Natural killer cell (primary cell): Measurements from ENCODE around the gene RIMS4. TPM values are rescaled to one million over a fixed set of nuclear protein-coding genes. Genes with fewer than 3 reads are reported as not detected.

Experiments used
- ATAC-seq, 3 donors: fragments of 150-1000 bp in 2 of 3; fragments of 200-7000 bp in 1 of 3; cut with Tn5 transposase; 1 replicate in 1 of 3; 2 replicates in 2 of 3; pipeline ENCODE4 v1.10.0; 2021; ENCODE audit warnings: mild to moderate bottlenecking in 2 of 3, moderate library complexity in 2 of 3
- DNase-seq, 2 donors: peaks; one replicate each; pipeline versions ENCODE4 v3.0.0 to v3.0.0-alpha.2; 2013 to 2021; ENCODE audit warnings: mixed read lengths in 1 of 2
- H3K27ac ChIP-seq: one replicate; pipeline ENCODE4 v1.5.1; 2013; ENCODE audit warnings: mild to moderate bottlenecking, low read length
- H3K27me3 ChIP-seq: one replicate; pipeline ENCODE4 v1.6.1; 2013; ENCODE audit warnings: low read length; ENCODE audit not compliant: control insufficient read depth, insufficient read depth
- H3K36me3 ChIP-seq: one replicate; pipeline ENCODE4 v1.6.1; 2013; ENCODE audit warnings: low read length; ENCODE audit not compliant: control insufficient read depth, insufficient read depth
- H3K4me1 ChIP-seq: one replicate; pipeline ENCODE4 v1.6.1; 2013; ENCODE audit warnings: low read length; ENCODE audit not compliant: control insufficient read depth, insufficient read depth
- H3K4me3 ChIP-seq: one replicate; pipeline ENCODE4 v1.5.1; 2013; ENCODE audit warnings: low read length
- H3K9me3 ChIP-seq: one replicate; pipeline ENCODE4 v1.6.1; 2013; ENCODE audit warnings: low read length; ENCODE audit not compliant: control insufficient read depth, insufficient read depth
- H3K27ac Mint-ChIP-seq, 2 donors: one replicate each; pipeline ENCODE4 v1.8.0; 2022; ENCODE audit warnings: mild to moderate bottlenecking in 2 of 2, mixed read lengths in 2 of 2, moderate library complexity in 1 of 2
- H3K27me3 Mint-ChIP-seq, 2 donors: one replicate each; pipeline ENCODE4 v1.8.0; 2022; ENCODE audit warnings: low read depth in 2 of 2, mixed read lengths in 2 of 2
- H3K36me3 Mint-ChIP-seq: one replicate; pipeline ENCODE4 v1.8.0; 2022; ENCODE audit warnings: mixed read lengths
- H3K4me1 Mint-ChIP-seq, 2 donors: one replicate each; pipeline ENCODE4 v1.8.0; 2022; ENCODE audit warnings: mixed read lengths in 2 of 2
- H3K4me3 Mint-ChIP-seq: one replicate; pipeline ENCODE4 v1.8.0; 2022; ENCODE audit warnings: mild to moderate bottlenecking, moderate library complexity, mixed read lengths
- H3K9me3 Mint-ChIP-seq, 2 donors: one replicate each; pipeline ENCODE4 v1.8.0; 2022; ENCODE audit warnings: mixed read lengths in 2 of 2
- WGBS: methylation state at CpG from one replicate; pipeline ENCODE4 v1.1.7; 2013; ENCODE audit warnings: missing lambda C conversion rate; ENCODE audit not compliant: insufficient coverage; 5-methylcytosine and 5-hydroxymethylcytosine counted together
- intact Hi-C: fragments of 100-400 bp; cut with micrococcal nuclease; formaldehyde crosslinking; loops from one replicate; pipeline ENCODE4 v1.14.2; 2022
- total RNA-seq, 4 donors: library from RNA; stranded (reverse); fragments of 120-200 nt in 1 of 4; gene quantifications; one replicate each; pipeline versions ENCODE4 v1.2.3 to v1.2.4, GENCODE V29; 2013 to 2022
- TF ChIP-seq, protein P1 (sequence below): fragments of 200-600 bp; IDR thresholded peaks from one replicate; pipeline ENCODE4 v1.8.0; 2022; ENCODE audit warnings: antibody characterized with exemption

RIMS4 gene
- total RNA-seq, 3 donors from 2014 or later (not counting 1 experiment from before 2014, with no cell fraction given), result not detected

DNA sequence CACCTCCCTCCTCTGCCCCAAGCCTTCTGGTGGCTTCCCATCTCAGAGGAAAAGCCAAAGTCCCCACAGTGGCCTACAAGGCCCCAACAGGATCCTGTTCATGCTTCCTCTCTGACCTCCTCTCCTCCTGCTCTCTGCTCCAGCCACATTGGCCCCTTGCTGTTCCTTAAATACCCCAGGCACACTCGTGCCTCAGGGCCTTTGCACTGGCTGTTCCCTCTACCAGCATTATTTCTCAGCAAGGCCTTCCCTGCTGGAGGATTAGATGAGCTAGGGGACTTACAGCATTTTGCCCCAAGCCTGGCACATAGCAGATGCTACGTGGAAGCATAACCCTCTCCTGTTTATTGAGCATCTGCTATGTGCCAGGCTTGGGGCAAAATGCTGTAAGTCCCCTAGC lies 87.4 kb downstream of the RIMS4 start:
- Mint-ChIP-seq H3K4me3 (no peak overlapping the region), H3K27me3 (peaks cover 0 to 6% of the 10 kb centered on the region in 2 donors), H3K4me1 (peaks cover 0 to 10% of the 10 kb centered on the region in 2 donors), H3K36me3 (no peaks in the 10 kb centered on the region), H3K27ac (no peak overlapping the region), H3K9me3 (no peaks in the 10 kb centered on the region)
- TF ChIP-seq, protein P1, sequence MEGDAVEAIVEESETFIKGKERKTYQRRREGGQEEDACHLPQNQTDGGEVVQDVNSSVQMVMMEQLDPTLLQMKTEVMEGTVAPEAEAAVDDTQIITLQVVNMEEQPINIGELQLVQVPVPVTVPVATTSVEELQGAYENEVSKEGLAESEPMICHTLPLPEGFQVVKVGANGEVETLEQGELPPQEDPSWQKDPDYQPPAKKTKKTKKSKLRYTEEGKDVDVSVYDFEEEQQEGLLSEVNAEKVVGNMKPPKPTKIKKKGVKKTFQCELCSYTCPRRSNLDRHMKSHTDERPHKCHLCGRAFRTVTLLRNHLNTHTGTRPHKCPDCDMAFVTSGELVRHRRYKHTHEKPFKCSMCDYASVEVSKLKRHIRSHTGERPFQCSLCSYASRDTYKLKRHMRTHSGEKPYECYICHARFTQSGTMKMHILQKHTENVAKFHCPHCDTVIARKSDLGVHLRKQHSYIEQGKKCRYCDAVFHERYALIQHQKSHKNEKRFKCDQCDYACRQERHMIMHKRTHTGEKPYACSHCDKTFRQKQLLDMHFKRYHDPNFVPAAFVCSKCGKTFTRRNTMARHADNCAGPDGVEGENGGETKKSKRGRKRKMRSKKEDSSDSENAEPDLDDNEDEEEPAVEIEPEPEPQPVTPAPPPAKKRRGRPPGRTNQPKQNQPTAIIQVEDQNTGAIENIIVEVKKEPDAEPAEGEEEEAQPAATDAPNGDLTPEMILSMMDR, result no peak
- no peak overlapping the region for H3K4me3 ChIP-seq
- no peaks in the 10 kb centered on the region for H3K9me3 ChIP-seq
- H3K27me3 ChIP-seq, result no peaks in the 10 kb centered on the region
- ATAC-seq (no peak), DNase-seq (no peak)
- no peaks in the 10 kb centered on the region for H3K36me3 ChIP-seq
- intact Hi-C loops, result no loop called here
- no peak overlapping the region for H3K27ac ChIP-seq
- WGBS, result 63% methylated on average over 2 of the region's 2 CpGs
- H3K4me1 ChIP-seq, result no peaks in the 10 kb centered on the region

DNA sequence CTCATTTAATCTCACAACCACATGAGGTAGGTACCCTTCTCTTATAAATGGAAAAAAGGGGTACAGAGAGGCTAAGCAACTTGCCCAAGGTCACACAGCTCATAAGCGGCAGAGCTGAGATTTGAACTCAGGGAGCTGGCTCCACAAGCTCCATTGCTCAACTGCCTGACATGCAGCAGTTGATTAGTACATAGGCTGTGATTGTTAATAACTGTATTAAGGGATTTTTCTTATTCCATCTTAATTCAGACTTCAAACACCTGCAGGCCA lies 88.6 kb downstream of the RIMS4 start:
- H3K9me3 Mint-ChIP-seq, result no peaks in the 10 kb centered on the region
- H3K4me3 ChIP-seq, result no peak overlapping the region
- DNase-seq, result no peak
- H3K9me3 ChIP-seq, result no peaks in the 10 kb centered on the region
- H3K4me1 ChIP-seq, result no peaks in the 10 kb centered on the region
- H3K36me3 Mint-ChIP-seq, result no peaks in the 10 kb centered on the region
- peak overlapping the region in 1 of 2 donors; percentile 18 for H3K27ac Mint-ChIP-seq
- H3K27me3 Mint-ChIP-seq, result peaks cover 0 to 6% of the 10 kb centered on the region in 2 donors
- no peak overlapping the region for H3K4me3 Mint-ChIP-seq
- no peaks in the 10 kb centered on the region for H3K36me3 ChIP-seq
- intact Hi-C loops, result no loop called here
- ATAC-seq, result no peak
- H3K27me3 ChIP-seq, result no peaks in the 10 kb centered on the region
- WGBS, result 83% methylated on average over 1 of the region's 1 CpG
- peaks cover 0 to 10% of the 10 kb centered on the region in 2 donors for H3K4me1 Mint-ChIP-seq
- TF ChIP-seq, protein P1, result no peak
- no peak overlapping the region for H3K27ac ChIP-seq

DNA sequence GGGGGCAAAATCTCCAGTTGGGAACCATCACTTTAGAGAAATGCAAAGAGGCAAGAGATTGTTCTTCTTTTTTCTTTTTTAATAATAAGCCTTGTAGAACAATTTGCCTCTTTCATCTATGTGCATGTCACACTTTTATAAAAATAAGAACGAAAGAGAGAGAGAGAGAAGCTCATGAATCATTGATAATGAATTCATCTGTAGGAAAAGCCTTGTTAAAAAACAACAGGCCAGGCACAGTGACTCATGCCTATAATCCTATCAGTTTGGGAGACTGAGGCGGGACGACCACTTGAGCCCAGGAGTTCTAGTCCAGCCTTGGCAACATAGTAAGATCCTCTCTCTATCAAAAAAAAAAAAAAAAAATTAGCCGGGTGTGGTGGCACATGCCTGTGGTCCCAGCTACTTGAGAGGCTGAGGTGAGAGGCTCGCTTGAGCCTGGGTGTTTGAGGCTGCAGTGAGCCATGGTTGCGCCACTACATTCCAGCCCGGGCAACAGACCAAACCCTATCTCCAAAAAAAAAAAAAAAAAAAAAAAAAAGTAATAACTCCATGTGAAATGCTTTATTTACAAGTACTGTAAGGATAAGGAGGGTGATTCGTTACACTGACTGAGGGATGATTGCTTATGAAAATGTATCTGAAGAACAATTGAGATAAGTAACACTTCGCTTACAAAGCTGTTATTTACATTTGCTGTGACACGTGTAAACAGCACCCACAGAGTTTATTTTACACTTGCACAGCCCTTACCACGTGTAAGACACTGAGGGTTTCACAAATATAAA lies 89.2 kb downstream of the RIMS4 start:
- 61% methylated on average over 7 of the region's 11 CpGs for WGBS
- Mint-ChIP-seq H3K9me3 (no peaks in the 10 kb centered on the region), H3K27ac (peak overlapping the region in 1 of 2 donors; percentile 18), H3K4me1 (peaks cover 0 to 10% of the 10 kb centered on the region in 2 donors), H3K27me3 (peaks cover 0 to 6% of the 10 kb centered on the region in 2 donors), H3K4me3 (no peak overlapping the region), H3K36me3 (no peaks in the 10 kb centered on the region)
- H3K4me3 ChIP-seq, result no peak overlapping the region
- intact Hi-C loops, result no loop called here
- no peaks in the 10 kb centered on the region for H3K9me3 ChIP-seq
- no peak overlapping the region for H3K27ac ChIP-seq
- ATAC-seq (peak; percentile 49 to 83 (median 78)), DNase-seq (no peak)
- TF ChIP-seq, protein P1, result no peak
- H3K4me1 ChIP-seq, result no peaks in the 10 kb centered on the region
- no peaks in the 10 kb centered on the region for H3K27me3 ChIP-seq
- H3K36me3 ChIP-seq, result no peaks in the 10 kb centered on the region

DNA sequence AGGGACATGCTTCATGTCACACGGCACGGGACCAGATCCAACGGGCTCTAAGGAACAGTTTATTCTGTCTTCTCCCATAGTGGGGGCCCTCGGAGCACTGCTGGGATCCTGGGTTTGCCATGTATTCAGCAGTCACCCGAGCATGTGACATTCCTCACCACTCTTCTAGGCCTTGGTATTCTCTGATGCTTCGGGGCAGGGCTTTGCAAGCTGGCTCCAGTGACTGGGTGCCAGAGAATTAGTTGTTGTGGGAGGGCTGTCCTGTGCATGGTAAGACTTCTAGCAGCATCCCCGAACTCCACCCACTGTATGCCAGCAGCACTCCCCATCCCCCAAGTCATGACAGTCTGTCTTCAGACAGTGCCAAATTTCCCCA lies 89.7 kb downstream of the RIMS4 start:
- H3K4me1 ChIP-seq, result no peaks in the 10 kb centered on the region
- peaks cover 0 to 10% of the 10 kb centered on the region in 2 donors for H3K4me1 Mint-ChIP-seq
- TF ChIP-seq, protein P1, result no peak
- H3K4me3 ChIP-seq, result no peak overlapping the region
- H3K27me3 ChIP-seq, result no peaks in the 10 kb centered on the region
- H3K4me3 Mint-ChIP-seq, result no peak overlapping the region
- no peaks in the 10 kb centered on the region for H3K36me3 ChIP-seq
- ATAC-seq (no peak), DNase-seq (no peak)
- no peaks in the 10 kb centered on the region for H3K9me3 ChIP-seq
- H3K27me3 Mint-ChIP-seq, result peaks cover 0 to 6% of the 10 kb centered on the region in 2 donors
- intact Hi-C loops, result no loop called here
- H3K27ac Mint-ChIP-seq, result no peak overlapping the region
- 96% methylated on average over 7 of the region's 7 CpGs for WGBS
- no peaks in the 10 kb centered on the region for H3K9me3 Mint-ChIP-seq
- no peaks in the 10 kb centered on the region for H3K36me3 Mint-ChIP-seq
- H3K27ac ChIP-seq, result no peak overlapping the region
